ENCODE data around the gene NFYA.

The NFYA gene

DNA sequence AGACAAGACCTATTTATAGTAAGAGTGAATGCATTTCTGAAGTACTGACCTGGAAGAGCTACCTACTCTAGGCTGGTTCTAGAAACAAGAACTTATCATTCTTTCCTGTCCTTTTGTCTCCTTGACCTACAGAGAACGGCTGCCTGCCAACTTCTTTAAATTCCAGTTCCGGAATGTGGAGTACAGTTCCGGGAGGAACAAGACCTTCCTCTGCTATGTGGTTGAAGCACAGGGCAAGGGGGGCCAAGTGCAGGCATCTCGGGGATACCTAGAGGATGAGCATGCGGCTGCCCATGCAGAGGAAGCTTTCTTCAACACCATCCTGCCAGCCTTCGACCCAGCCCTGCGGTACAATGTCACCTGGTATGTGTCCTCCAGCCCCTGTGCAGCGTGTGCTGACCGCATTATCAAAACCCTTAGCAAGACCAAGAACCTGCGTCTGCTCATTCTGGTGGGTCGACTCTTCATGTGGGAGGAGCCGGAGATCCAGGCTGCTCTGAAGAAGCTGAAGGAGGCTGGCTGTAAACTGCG, 11.5 kb upstream of the NFYA start:
- H3K4me3 ChIP-seq (ENCODE audit: low read depth, low read length) = no peak overlapping the region
- TF ChIP-seq, protein P1, sequence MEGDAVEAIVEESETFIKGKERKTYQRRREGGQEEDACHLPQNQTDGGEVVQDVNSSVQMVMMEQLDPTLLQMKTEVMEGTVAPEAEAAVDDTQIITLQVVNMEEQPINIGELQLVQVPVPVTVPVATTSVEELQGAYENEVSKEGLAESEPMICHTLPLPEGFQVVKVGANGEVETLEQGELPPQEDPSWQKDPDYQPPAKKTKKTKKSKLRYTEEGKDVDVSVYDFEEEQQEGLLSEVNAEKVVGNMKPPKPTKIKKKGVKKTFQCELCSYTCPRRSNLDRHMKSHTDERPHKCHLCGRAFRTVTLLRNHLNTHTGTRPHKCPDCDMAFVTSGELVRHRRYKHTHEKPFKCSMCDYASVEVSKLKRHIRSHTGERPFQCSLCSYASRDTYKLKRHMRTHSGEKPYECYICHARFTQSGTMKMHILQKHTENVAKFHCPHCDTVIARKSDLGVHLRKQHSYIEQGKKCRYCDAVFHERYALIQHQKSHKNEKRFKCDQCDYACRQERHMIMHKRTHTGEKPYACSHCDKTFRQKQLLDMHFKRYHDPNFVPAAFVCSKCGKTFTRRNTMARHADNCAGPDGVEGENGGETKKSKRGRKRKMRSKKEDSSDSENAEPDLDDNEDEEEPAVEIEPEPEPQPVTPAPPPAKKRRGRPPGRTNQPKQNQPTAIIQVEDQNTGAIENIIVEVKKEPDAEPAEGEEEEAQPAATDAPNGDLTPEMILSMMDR (IDR thresholded peaks at IDR 0.05; ENCODE audit: control insufficient read depth, extremely low read depth, insufficient read depth) = no peak
- no peak for DNase-seq (ENCODE audit: low read depth)

DNA sequence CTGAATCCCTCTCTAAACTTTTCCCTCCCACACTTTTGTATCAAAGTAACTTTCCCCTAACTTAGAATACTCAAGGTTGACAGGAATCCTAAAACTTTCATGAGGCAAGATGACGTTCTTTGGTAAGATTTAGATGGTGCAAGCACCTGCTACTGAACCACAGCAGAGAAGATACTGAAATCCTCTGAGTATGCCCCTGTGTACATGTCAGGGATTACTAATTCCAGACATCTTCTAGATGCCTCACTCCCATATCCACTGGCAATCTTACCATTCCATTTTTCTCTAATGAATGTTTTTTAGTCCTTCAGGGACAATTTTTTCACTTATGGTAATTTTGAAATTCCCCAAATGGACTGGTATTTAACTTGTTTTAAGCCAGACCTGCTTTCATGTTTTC, 10.7 kb upstream of the NFYA start:
- DNase-seq (ENCODE audit: low read depth) = no peak
- TF ChIP-seq, protein P1 (IDR thresholded peaks at IDR 0.05; ENCODE audit: control insufficient read depth, extremely low read depth, insufficient read depth) = no peak
- no peak overlapping the region for H3K4me3 ChIP-seq (ENCODE audit: low read depth, low read length)

DNA sequence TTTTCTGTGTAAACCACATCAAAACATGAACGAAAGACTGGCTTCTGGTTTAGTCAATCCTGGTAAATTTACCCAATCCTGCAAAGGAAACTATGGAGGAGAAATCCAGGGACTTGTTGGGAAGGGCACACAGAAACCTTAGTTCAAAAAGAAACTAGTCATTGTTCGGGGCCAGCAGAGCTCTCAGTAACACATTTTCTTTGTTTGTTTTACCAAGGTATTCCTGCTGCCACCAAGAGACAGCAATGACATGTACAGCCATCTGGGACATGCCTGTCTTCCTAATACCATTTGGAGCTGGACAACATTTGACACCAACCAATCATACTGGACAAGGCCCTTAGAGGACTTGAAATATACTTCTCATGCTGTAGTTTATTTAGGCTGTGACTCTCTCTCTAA, 8.9 kb upstream of the NFYA start:
- H3K4me3 ChIP-seq (ENCODE audit: low read depth, low read length) = no peak overlapping the region
- DNase-seq (ENCODE audit: low read depth) = no peak
- TF ChIP-seq, protein P1 (IDR thresholded peaks at IDR 0.05; ENCODE audit: control insufficient read depth, extremely low read depth, insufficient read depth) = no peak

DNA sequence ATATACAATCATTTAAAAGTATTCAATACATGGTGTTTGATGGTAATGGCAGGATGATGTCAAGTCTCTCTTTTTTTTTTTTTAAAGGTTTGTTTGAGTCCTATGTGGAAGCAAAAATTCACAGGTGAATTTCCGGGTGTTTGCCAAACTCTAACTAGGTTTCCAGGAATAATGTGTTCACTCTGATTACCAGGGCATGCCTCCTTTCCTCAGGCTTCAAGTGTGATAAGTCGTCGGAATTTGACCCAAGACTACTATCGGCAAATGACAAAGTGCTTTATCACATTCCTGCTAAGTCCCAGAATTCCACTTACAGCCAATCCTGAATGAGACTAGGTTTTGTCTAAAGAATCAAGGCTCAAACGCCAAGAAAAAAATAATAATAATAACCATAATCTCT, 7.9 kb upstream of the NFYA start:
- TF ChIP-seq, protein P1 (IDR thresholded peaks at IDR 0.05; ENCODE audit: control insufficient read depth, extremely low read depth, insufficient read depth) = no peak
- no peak overlapping the region for H3K4me3 ChIP-seq (ENCODE audit: low read depth, low read length)
- DNase-seq (ENCODE audit: low read depth) = no peak

DNA sequence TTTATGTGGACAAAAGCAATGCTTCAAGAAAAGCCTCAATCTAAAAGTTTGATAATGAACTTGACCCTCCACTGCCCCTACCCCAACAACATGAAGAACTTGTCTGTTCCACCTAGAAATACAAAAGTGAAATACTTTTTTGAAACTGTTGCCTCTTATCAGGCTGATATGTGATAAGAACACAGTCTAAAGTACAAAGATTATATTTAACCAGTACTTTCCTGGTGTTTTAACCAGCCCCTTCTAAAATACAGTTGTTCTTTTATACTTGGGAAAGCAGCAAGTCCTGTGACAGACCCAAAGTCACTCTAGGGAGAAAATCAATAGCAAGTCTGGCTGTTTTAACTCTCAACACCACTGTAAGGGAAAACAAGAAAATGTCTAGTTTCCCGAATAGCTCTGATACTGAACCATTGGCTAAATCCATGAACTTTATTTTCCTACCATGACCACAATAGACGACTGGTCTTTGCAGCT, 7.2 kb upstream of the NFYA start:
- TF ChIP-seq, protein P1 (IDR thresholded peaks at IDR 0.05; ENCODE audit: control insufficient read depth, extremely low read depth, insufficient read depth) = no peak
- H3K4me3 ChIP-seq (ENCODE audit: low read depth, low read length) = no peak overlapping the region
- no peak for DNase-seq (ENCODE audit: low read depth)

DNA sequence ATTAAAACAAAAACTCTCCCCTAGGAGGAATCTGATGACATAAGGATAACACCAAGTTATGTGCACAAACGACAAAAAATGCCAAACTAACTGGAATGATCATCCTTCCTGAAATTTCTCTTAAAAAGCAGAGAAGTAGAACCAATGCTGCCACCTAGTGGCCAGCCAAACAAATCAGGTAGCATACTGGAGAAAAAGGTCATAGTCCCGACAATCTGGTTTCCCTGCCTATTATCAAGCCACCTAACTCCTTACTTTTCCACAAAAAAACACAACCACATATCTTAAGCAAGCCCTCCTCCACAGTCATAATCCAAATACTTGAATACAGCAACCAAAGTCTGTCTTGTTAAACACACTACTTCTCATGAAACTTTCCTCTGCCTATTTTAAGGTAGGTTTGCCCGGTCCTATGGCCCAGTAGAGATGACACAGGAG, 5.9 kb upstream of the NFYA start:
- no peak overlapping the region for H3K4me3 ChIP-seq (ENCODE audit: low read depth, low read length)
- no peak for DNase-seq (ENCODE audit: low read depth)
- TF ChIP-seq, protein P1 (IDR thresholded peaks at IDR 0.05; ENCODE audit: control insufficient read depth, extremely low read depth, insufficient read depth) = peak; percentile 78

DNA sequence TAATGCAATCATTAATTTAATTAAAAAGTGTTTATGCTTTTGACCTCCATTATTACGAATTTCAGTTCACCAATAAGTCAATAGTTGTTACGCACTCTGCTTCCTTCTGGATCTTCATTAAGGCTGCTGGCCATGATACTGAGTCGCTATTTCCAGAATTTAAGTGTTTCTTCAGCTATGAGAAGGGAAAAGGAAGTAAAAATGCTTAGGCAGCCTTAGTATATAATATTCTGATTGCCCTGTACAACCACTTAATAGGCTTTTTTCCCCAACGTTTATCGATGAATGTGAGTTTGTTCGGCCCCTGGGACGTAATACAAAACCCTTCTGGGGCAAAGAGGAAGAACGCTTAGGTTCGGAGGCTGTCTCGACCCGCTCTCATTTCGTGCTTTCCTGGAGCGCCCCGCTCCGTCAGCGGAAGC, 1.3 kb upstream of the NFYA start:
- H3K4me3 ChIP-seq (ENCODE audit: low read depth, low read length) = peak overlapping the region; percentile 83
- TF ChIP-seq, protein P1 (IDR thresholded peaks at IDR 0.05; ENCODE audit: control insufficient read depth, extremely low read depth, insufficient read depth) = no peak; the same call in 1 of the 2 replicates
- DNase-seq (ENCODE audit: low read depth) = no peak
